Liver (tissue), 9 donors: ENCODE data around the gene PCMT1. TPM values are rescaled to one million over a fixed set of nuclear protein-coding genes. Genes with fewer than 3 reads are reported as not detected.

ENCODE experiments used
- DNase-seq: peaks from one replicate; pipeline ENCODE4 v3.0.0-alpha.2; 2017; ENCODE audit warnings: low spot score
- H3K27ac ChIP-seq, 2 donors: one replicate each; pipeline ENCODE4 v1.7.0; 2013; ENCODE audit warnings: inconsistent platforms in 2 of 2, low read length in 2 of 2, control low read depth in 1 of 2, low read depth in 1 of 2, mild to moderate bottlenecking in 1 of 2
- H3K27me3 ChIP-seq, 4 donors: one replicate each; pipeline versions ENCODE4 v1.6.1 to v1.7.0; 2013; ENCODE audit warnings: low read length in 3 of 4, inconsistent platforms in 1 of 4, mild to moderate bottlenecking in 1 of 4, moderate library complexity in 1 of 4; ENCODE audit not compliant: control insufficient read depth in 4 of 4, insufficient read depth in 4 of 4
- H3K36me3 ChIP-seq, 4 donors: one replicate each; pipeline versions ENCODE4 v1.6.1 to v1.7.0; 2013; ENCODE audit warnings: low read length in 3 of 4, mild to moderate bottlenecking in 3 of 4, low read depth in 1 of 4, moderate library complexity in 1 of 4; ENCODE audit not compliant: control insufficient read depth in 4 of 4, insufficient read depth in 3 of 4
- H3K4me1 ChIP-seq, 4 donors: one replicate each; pipeline versions ENCODE4 v1.6.1 to v1.7.0; 2013; ENCODE audit warnings: low read length in 3 of 4, mild to moderate bottlenecking in 3 of 4, moderate library complexity in 1 of 4; ENCODE audit not compliant: control insufficient read depth in 4 of 4, insufficient read depth in 4 of 4
- H3K4me3 ChIP-seq, 3 donors: one replicate each; pipeline versions ENCODE4 v1.6.1 to v1.7.0; 2013; ENCODE audit warnings: low read length in 3 of 3, control low read depth in 1 of 3, low read depth in 1 of 3, mild to moderate bottlenecking in 1 of 3
- H3K9ac ChIP-seq, 2 donors: one replicate each; pipeline ENCODE4 v1.7.0; 2013; ENCODE audit warnings: low read length in 2 of 2, mild to moderate bottlenecking in 2 of 2, moderate library complexity in 2 of 2, control low read depth in 1 of 2, low read depth in 1 of 2
- H3K9me3 ChIP-seq, 4 donors: one replicate each; pipeline versions ENCODE4 v1.6.1 to v1.7.0; 2013; ENCODE audit warnings: low read length in 3 of 4; ENCODE audit not compliant: control insufficient read depth in 4 of 4
- CTCF ChIP-seq: fragments of 150-350 bp; IDR thresholded peaks from 2 replicates; pipeline ENCODE4 v1.5.1; 2017; ENCODE audit warnings: improper control_type of control experiment, low read depth, low read length; ENCODE audit not compliant: missing input control
- EGR1 ChIP-seq, 2 donors: IDR thresholded peaks; 2 replicates each; pipeline ENCODE4 v1.6.1; 2016 to 2018; ENCODE audit warnings: antibody characterized with exemption in 2 of 2, low read depth in 2 of 2
- FOXA1 ChIP-seq: IDR thresholded peaks from 2 replicates; pipeline ENCODE4 v1.6.1; 2016; ENCODE audit warnings: antibody characterized with exemption
- FOXA2 ChIP-seq: IDR thresholded peaks from 2 replicates; pipeline ENCODE4 v1.6.1; 2016; ENCODE audit warnings: antibody characterized with exemption
- GABPA ChIP-seq, 2 donors: IDR thresholded peaks in 1 of 2; conservative IDR thresholded peaks in 1 of 2; 2 replicates each; pipeline ENCODE4 v1.6.1; 2016; ENCODE audit warnings: antibody characterized with exemption in 2 of 2, mild to moderate bottlenecking in 1 of 2, moderate library complexity in 1 of 2
- HNF4A ChIP-seq, 2 donors: conservative IDR thresholded peaks; 2 replicates each; pipeline ENCODE4 v1.6.1; 2016; ENCODE audit warnings: antibody characterized with exemption in 2 of 2, mild to moderate bottlenecking in 2 of 2
- HNF4G ChIP-seq: IDR thresholded peaks from 2 replicates; pipeline ENCODE4 v1.6.1; 2016; ENCODE audit warnings: antibody characterized with exemption
- JUND ChIP-seq, 2 donors: IDR thresholded peaks; 2 replicates each; pipeline ENCODE4 v1.6.1; 2016; ENCODE audit warnings: antibody characterized with exemption in 2 of 2
- MAX ChIP-seq: IDR thresholded peaks from 2 replicates; pipeline ENCODE4 v1.6.1; 2016; ENCODE audit warnings: antibody characterized with exemption
- NR2F2 ChIP-seq: IDR thresholded peaks from 2 replicates; pipeline ENCODE4 v1.6.1; 2016; ENCODE audit warnings: antibody characterized with exemption
- RAD21 ChIP-seq, 2 donors: IDR thresholded peaks; 2 replicates each; pipeline ENCODE4 v1.6.1; 2016; ENCODE audit warnings: antibody characterized with exemption in 2 of 2, mild to moderate bottlenecking in 2 of 2
- RXRA ChIP-seq, 2 donors: IDR thresholded peaks; 2 replicates each; pipeline ENCODE4 v1.6.1; 2017 to 2018; ENCODE audit warnings: antibody characterized with exemption in 2 of 2, mild to moderate bottlenecking in 1 of 2
- SP1 ChIP-seq: IDR thresholded peaks from 2 replicates; pipeline ENCODE4 v1.6.1; 2018; ENCODE audit warnings: antibody characterized with exemption, mild to moderate bottlenecking
- TAF1 ChIP-seq: conservative IDR thresholded peaks from 2 replicates; pipeline ENCODE4 v1.6.1; 2016; ENCODE audit warnings: antibody characterized with exemption, mild to moderate bottlenecking
- YY1 ChIP-seq: IDR thresholded peaks from 2 replicates; pipeline ENCODE4 v1.6.1; 2016; ENCODE audit warnings: antibody characterized with exemption, mild to moderate bottlenecking
- whole genome bisulfite sequencing: extraction: QIAGEN DNeasy Blood & Tissue Kit; methylation state at CpG from one replicate; pipeline ENCODE4 v1.1.7; 2013; 5-methylcytosine and 5-hydroxymethylcytosine counted together
- polyA plus RNA-seq, 2 donors: library from polyadenylated mRNA; stranded (reverse) in 1 of 2; unstranded in 1 of 2; fragments of 200-250 nt in 1 of 2; fragments of >200 nt in 1 of 2; fragmentation: Nextera tagmentation in 1 of 2; extraction: Ambion mirVana in 1 of 2; gene quantifications; one replicate each; pipeline versions ENCODE4 v1.2.1 to v1.2.3, GENCODE V29; 2013 to 2015
- total RNA-seq, 2 donors: library from RNA; depleted of rRNA; stranded (reverse); fragments of >200 nt; gene quantifications; one replicate each; pipeline ENCODE4 v1.2.3, GENCODE V29; 2014
- TF ChIP-seq, protein P1 (sequence below): IDR thresholded peaks from 2 replicates; pipeline ENCODE4 v1.6.1; 2016; ENCODE audit warnings: antibody characterized with exemption, mild to moderate bottlenecking
- TF ChIP-seq, protein P2 (sequence below): IDR thresholded peaks from 2 replicates; pipeline ENCODE4 v1.6.1; 2016; ENCODE audit warnings: antibody characterized with exemption
- TF ChIP-seq, protein P3 (sequence below): IDR thresholded peaks from 2 replicates; pipeline ENCODE4 v1.6.1; 2016; ENCODE audit warnings: antibody characterized with exemption
- donor health status: healthy.
- donor health status: healthy.
- donor health status: healthy.
- donor health status: healthy.
- donor health status: healthy.

PCMT1 gene
- total and polyA plus RNA-seq, 4 donors: 56.8 to 78.8 (median 75.0) TPM

DNA sequence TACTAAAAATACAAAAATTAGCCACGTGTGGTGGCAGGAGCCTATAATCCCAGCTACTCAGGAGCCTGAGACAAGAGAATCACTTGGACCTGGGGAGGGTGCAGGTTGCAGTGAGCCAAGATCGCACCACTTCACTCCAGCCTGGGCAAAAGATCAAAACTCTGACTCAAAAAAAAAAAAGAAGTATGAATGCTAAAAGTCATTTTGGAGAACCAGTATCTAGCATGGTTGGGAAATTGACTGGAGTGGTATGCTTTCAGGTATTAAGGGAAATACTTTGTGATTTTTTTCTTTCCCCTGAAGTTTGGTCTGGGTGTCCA lies 30.1 kb downstream of the PCMT1 start:
- WGBS: 49% methylated on average over 2 of the region's 2 CpGs
- Histone ChIP-seq H3K36me3 (peaks cover 1 to 18% (median 13%) of the 10 kb centered on the region in 4 donors), H3K27me3 (no peaks in the 10 kb centered on the region), H3K4me3 (no peak overlapping the region), H3K9ac (no peak overlapping the region), H3K27ac (no peak overlapping the region), H3K9me3 (no peaks in the 10 kb centered on the region), H3K4me1 (no peaks in the 10 kb centered on the region)
- no peak for DNase-seq
- TF ChIP-seq TAF1: no peak
- no peak for TF ChIP-seq HNF4A (conservative IDR thresholded peaks at IDR 0.05)
- no peak for TF ChIP-seq NR2F2
- TF ChIP-seq EGR1 (IDR thresholded peaks at IDR 0.05; ENCODE audit: low read depth in 2 of 2): no peak
- TF ChIP-seq RXRA (IDR thresholded peaks at IDR 0.05): no peak
- TF ChIP-seq RAD21 (IDR thresholded peaks at IDR 0.05): no peak
- no peak for TF ChIP-seq HNF4G
- TF ChIP-seq FOXA1: no peak
- TF ChIP-seq GABPA (IDR thresholded peaks at IDR 0.05 in 1 of 2, conservative IDR thresholded peaks at IDR 0.05 in 1 of 2): no peak
- no peak for TF ChIP-seq CTCF
- TF ChIP-seq SP1: no peak
- TF ChIP-seq, protein P1, sequence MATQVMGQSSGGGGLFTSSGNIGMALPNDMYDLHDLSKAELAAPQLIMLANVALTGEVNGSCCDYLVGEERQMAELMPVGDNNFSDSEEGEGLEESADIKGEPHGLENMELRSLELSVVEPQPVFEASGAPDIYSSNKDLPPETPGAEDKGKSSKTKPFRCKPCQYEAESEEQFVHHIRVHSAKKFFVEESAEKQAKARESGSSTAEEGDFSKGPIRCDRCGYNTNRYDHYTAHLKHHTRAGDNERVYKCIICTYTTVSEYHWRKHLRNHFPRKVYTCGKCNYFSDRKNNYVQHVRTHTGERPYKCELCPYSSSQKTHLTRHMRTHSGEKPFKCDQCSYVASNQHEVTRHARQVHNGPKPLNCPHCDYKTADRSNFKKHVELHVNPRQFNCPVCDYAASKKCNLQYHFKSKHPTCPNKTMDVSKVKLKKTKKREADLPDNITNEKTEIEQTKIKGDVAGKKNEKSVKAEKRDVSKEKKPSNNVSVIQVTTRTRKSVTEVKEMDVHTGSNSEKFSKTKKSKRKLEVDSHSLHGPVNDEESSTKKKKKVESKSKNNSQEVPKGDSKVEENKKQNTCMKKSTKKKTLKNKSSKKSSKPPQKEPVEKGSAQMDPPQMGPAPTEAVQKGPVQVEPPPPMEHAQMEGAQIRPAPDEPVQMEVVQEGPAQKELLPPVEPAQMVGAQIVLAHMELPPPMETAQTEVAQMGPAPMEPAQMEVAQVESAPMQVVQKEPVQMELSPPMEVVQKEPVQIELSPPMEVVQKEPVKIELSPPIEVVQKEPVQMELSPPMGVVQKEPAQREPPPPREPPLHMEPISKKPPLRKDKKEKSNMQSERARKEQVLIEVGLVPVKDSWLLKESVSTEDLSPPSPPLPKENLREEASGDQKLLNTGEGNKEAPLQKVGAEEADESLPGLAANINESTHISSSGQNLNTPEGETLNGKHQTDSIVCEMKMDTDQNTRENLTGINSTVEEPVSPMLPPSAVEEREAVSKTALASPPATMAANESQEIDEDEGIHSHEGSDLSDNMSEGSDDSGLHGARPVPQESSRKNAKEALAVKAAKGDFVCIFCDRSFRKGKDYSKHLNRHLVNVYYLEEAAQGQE: no peak
- no peak for TF ChIP-seq MAX

DNA sequence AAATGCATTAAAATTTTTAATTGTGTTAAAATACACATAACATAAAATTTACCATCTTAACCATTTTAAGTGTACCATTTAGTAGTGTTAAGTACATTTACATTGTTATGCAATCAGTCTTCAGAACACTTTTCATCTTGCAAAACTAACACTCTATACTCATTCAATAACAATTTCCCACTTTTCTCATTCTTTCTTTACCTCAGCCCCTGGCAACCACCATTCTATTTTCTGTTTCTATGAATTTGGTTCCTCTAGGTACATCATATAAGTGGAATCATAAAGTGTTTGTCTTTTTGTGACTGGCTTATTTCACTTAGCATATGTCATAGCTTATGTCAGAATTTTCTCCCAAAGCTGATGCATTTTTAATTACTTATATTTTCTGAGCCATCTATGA lies 32.2 kb downstream of the PCMT1 start:
- Histone ChIP-seq H3K9me3 (no peaks in the 10 kb centered on the region), H3K27ac (no peak overlapping the region), H3K4me1 (no peaks in the 10 kb centered on the region), H3K27me3 (no peaks in the 10 kb centered on the region), H3K9ac (no peak overlapping the region), H3K36me3 (peaks cover 1 to 13% (median 12%) of the 10 kb centered on the region in 4 donors), H3K4me3 (no peak overlapping the region)
- DNase-seq: no peak
- TF ChIP-seq YY1 (no peak), HNF4G (no peak), RAD21 (IDR thresholded peaks at IDR 0.05) (no peak), MAX (no peak), JUND (IDR thresholded peaks at IDR 0.05) (no peak), FOXA2 (no peak), HNF4A (conservative IDR thresholded peaks at IDR 0.05) (no peak), TAF1 (no peak)
- TF ChIP-seq, protein P2, sequence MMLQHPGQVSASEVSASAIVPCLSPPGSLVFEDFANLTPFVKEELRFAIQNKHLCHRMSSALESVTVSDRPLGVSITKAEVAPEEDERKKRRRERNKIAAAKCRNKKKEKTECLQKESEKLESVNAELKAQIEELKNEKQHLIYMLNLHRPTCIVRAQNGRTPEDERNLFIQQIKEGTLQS: no peak
- TF ChIP-seq, protein P3, sequence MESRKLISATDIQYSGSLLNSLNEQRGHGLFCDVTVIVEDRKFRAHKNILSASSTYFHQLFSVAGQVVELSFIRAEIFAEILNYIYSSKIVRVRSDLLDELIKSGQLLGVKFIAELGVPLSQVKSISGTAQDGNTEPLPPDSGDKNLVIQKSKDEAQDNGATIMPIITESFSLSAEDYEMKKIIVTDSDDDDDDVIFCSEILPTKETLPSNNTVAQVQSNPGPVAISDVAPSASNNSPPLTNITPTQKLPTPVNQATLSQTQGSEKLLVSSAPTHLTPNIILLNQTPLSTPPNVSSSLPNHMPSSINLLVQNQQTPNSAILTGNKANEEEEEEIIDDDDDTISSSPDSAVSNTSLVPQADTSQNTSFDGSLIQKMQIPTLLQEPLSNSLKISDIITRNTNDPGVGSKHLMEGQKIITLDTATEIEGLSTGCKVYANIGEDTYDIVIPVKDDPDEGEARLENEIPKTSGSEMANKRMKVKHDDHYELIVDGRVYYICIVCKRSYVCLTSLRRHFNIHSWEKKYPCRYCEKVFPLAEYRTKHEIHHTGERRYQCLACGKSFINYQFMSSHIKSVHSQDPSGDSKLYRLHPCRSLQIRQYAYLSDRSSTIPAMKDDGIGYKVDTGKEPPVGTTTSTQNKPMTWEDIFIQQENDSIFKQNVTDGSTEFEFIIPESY: no peak
